ENCODE measurements around the gene TNS1. TPM values are rescaled to one million over a fixed set of nuclear protein-coding genes. Genes with fewer than 3 reads are reported as not detected.

Gene TNS1
- total RNA-seq, 1 experiment from 2014 or later, result 1.5 TPM

DNA sequence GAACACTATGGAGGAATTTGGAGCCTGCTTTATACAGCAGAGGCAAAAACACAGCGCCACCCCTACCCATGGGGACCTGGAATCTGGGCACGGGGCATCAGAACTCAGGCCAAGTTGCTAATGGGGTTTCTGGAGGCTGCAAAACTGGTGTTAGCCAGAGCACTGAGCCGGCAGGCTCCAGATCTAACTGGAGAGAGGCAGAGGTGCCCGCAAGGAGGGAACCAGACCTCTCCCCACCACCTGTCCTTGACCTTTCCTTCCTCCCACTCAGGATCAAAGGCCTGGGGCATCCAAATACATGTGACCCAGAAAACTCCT is 126.6 kb downstream of the TNS1 start:
- ChIA-PET CTCF (no interaction called here), POLR2A (ENCODE audit: unreplicated experiment) (no interaction called here)
- Histone ChIP-seq H3K4me3 (ENCODE audit: low read length) (no peak overlapping the region), H3K27ac (ENCODE audit: low read length) (no peak overlapping the region), H2AFZ (ENCODE audit: low read length) (no peak overlapping the region), H3K4me1 (ENCODE audit: insufficient read depth, low read length) (no peaks in the 10 kb centered on the region), H3F3A (ENCODE audit: low read length, unreplicated experiment) (no peaks in the 10 kb centered on the region), H3K9me2 (replicated peaks; ENCODE audit: low read length) (no peaks in the 10 kb centered on the region), H3K27me3 (ENCODE audit: low read length) (peaks cover 80% of the 10 kb centered on the region), H4K20me1 (ENCODE audit: low read length) (no peaks in the 10 kb centered on the region), H3K9ac (ENCODE audit: low read length) (no peak overlapping the region), H3K4me2 (ENCODE audit: low read length) (no peak overlapping the region), H3K79me2 (ENCODE audit: low read length) (no peaks in the 10 kb centered on the region), H3K9me3 (ENCODE audit: low read length) (no peaks in the 10 kb centered on the region), H3K36me3 (ENCODE audit: low read depth, low read length) (no peaks in the 10 kb centered on the region)
- no peak for ATAC-seq
- intact Hi-C loops (cut with micrococcal nuclease), result no loop called here
- no TSS peak for BruUV-seq (replicated peaks)
- TF ChIP-seq EZH2 (IDR thresholded peaks at IDR 0.05; ENCODE audit: low read length, unreplicated experiment) (no peak), CTCF (conservative IDR thresholded peaks at IDR 0.05; ENCODE audit: low read depth, low read length) (no peak), EZH2phosphoT487 (IDR thresholded peaks at IDR 0.05; ENCODE audit: borderline replicate concordance, low read length) (no peak)
- no peak for DNase-seq

- Histone ChIP-seq H3K79me2 (ENCODE audit: low read length) (no peaks in the 10 kb centered on the region), H3K4me3 (ENCODE audit: low read length) (no peak overlapping the region), H3F3A (ENCODE audit: low read length, unreplicated experiment) (no peaks in the 10 kb centered on the region), H3K9ac (ENCODE audit: low read length) (no peak overlapping the region), H3K27ac (ENCODE audit: low read length) (no peak overlapping the region), H4K20me1 (ENCODE audit: low read length) (no peaks in the 10 kb centered on the region), H3K27me3 (ENCODE audit: low read length) (peaks cover 76% of the 10 kb centered on the region), H3K9me2 (replicated peaks; ENCODE audit: low read length) (no peaks in the 10 kb centered on the region), H3K36me3 (ENCODE audit: low read depth, low read length) (no peaks in the 10 kb centered on the region), H2AFZ (ENCODE audit: low read length) (no peak overlapping the region), H3K9me3 (ENCODE audit: low read length) (no peaks in the 10 kb centered on the region), H3K4me1 (ENCODE audit: insufficient read depth, low read length) (no peaks in the 10 kb centered on the region), H3K4me2 (ENCODE audit: low read length) (no peak overlapping the region)
- ATAC-seq, result no peak
- no peak for TF ChIP-seq CTCF (conservative IDR thresholded peaks at IDR 0.05; ENCODE audit: low read depth, low read length)
- POLR2A ChIA-PET (ENCODE audit: unreplicated experiment), result no interaction called here
- intact Hi-C loops (cut with micrococcal nuclease), result no loop called here
- no TSS peak for BruUV-seq (replicated peaks)
- CTCF ChIA-PET, result no interaction called here
- no peak for DNase-seq
Measured at GRCh38 chr2:217875556-217876252, 127.1 kb downstream of the TNS1 start.

DNA sequence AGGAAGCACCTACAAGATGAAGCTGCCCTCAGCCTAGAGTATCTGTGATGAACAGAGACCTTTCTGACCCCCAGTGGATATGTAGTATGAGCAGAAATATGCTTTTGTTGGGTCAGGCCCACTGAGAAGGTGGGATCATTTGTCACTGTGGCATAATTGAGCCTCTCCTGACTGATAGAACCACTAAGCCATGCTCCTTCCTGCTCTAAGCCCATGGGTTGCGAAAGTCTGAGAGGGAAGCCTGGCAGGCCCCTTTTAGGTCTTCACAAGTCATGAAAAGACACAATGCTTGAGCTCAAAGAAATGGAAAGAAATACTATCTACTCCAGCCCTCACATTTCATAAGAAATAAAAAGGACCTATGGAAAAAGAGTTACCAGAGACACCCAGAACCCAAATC is 127.7 kb downstream of the TNS1 start:
- H2AFZ ChIP-seq (ENCODE audit: low read length), result no peak overlapping the region
- ATAC-seq (no peak), DNase-seq (no peak)
- no peak overlapping the region for H3K4me3 ChIP-seq (ENCODE audit: low read length)
- H3K27ac ChIP-seq (ENCODE audit: low read length), result no peak overlapping the region
- H3K9me2 ChIP-seq (replicated peaks; ENCODE audit: low read length), result no peaks in the 10 kb centered on the region
- no peaks in the 10 kb centered on the region for H3F3A ChIP-seq (ENCODE audit: low read length, unreplicated experiment)
- H3K4me2 ChIP-seq (ENCODE audit: low read length), result no peak overlapping the region
- no peaks in the 10 kb centered on the region for H3K4me1 ChIP-seq (ENCODE audit: insufficient read depth, low read length)
- ChIA-PET CTCF (no interaction called here), POLR2A (ENCODE audit: unreplicated experiment) (no interaction called here)
- no TSS peak for BruUV-seq (replicated peaks)
- no peaks in the 10 kb centered on the region for H3K36me3 ChIP-seq (ENCODE audit: low read depth, low read length)
- no peaks in the 10 kb centered on the region for H3K9me3 ChIP-seq (ENCODE audit: low read length)
- H3K79me2 ChIP-seq (ENCODE audit: low read length), result no peaks in the 10 kb centered on the region
- no peaks in the 10 kb centered on the region for H4K20me1 ChIP-seq (ENCODE audit: low read length)
- H3K9ac ChIP-seq (ENCODE audit: low read length), result no peak overlapping the region
- TF ChIP-seq EZH2 (IDR thresholded peaks at IDR 0.05; ENCODE audit: low read length, unreplicated experiment), result no peak
- no peak for TF ChIP-seq EZH2phosphoT487 (IDR thresholded peaks at IDR 0.05; ENCODE audit: borderline replicate concordance, low read length)
- intact Hi-C loops (cut with micrococcal nuclease), result no loop called here
- H3K27me3 ChIP-seq (ENCODE audit: low read length), result peaks cover 70% of the 10 kb centered on the region
